ENCODE measurements around the gene MKX. TPM values are rescaled to one million over a fixed set of nuclear protein-coding genes. Genes with fewer than 3 reads are reported as not detected.

Gene MKX
- total and polyA plus RNA-seq, 4 donors, result 0.57 to 3.0 (median 2.0) TPM; not detected in 1

GRCh38 chr10:27678166-27678565 lies 67.5 kb downstream of the MKX start:
- H3K9me3 ChIP-seq (ENCODE audit: control insufficient read depth in 4 of 4, low read length in 3 of 4), result no peaks in the 10 kb centered on the region
- 59% methylated on average over 6 of the region's 6 CpGs for WGBS
- H3K36me3 ChIP-seq (ENCODE audit: control insufficient read depth in 4 of 4, insufficient read depth in 3 of 4, low read depth in 1 of 4, low read length in 3 of 4), result no peaks in the 10 kb centered on the region
- H3K4me3 ChIP-seq (ENCODE audit: low read depth in 1 of 3, low read length in 3 of 3), result no peak overlapping the region
- no peaks in the 10 kb centered on the region for H3K4me1 ChIP-seq (ENCODE audit: control insufficient read depth in 4 of 4, insufficient read depth in 4 of 4, low read length in 3 of 4)
- H3K27me3 ChIP-seq (ENCODE audit: control insufficient read depth in 4 of 4, insufficient read depth in 4 of 4, low read length in 3 of 4), result no peaks in the 10 kb centered on the region
- H3K27ac ChIP-seq (ENCODE audit: low read depth in 1 of 2, low read length in 2 of 2), result no peak overlapping the region
- DNase-seq (ENCODE audit: low spot score), result no peak
- H3K9ac ChIP-seq (ENCODE audit: low read depth in 1 of 2, low read length in 2 of 2), result no peak overlapping the region
- TF ChIP-seq RXRA (IDR thresholded peaks at IDR 0.05) (no peak), YY1 (IDR thresholded peaks at IDR 0.05) (no peak), REST (IDR thresholded peaks at IDR 0.05) (no peak), TAF1 (conservative IDR thresholded peaks at IDR 0.05) (no peak), ATF3 (IDR thresholded peaks at IDR 0.05) (no peak), NR2F2 (IDR thresholded peaks at IDR 0.05) (no peak), JUND (IDR thresholded peaks at IDR 0.05) (no peak), HNF4A (conservative IDR thresholded peaks at IDR 0.05) (no peak), RAD21 (IDR thresholded peaks at IDR 0.05) (no peak), CTCF (IDR thresholded peaks at IDR 0.05; ENCODE audit: low read depth, low read length, missing input control) (no peak), ZBTB33 (IDR thresholded peaks at IDR 0.05) (no peak), MAX (IDR thresholded peaks at IDR 0.05) (no peak), EGR1 (IDR thresholded peaks at IDR 0.05; ENCODE audit: low read depth in 2 of 2) (no peak), FOXA1 (IDR thresholded peaks at IDR 0.05) (no peak), FOXA2 (IDR thresholded peaks at IDR 0.05) (no peak), SP1 (IDR thresholded peaks at IDR 0.05) (no peak), GABPA (IDR thresholded peaks at IDR 0.05 in 1 of 2, conservative IDR thresholded peaks at IDR 0.05 in 1 of 2) (no peak), HNF4G (IDR thresholded peaks at IDR 0.05) (no peak)

Measured in liver (tissue), 9 donors.